Stimulated activated naive CD8-positive, alpha-beta T cell treated with anti-CD3 and anti-CD28 coated beads, Interleukin-15, amount 100 ng/mL, for 72 hours (primary cell): ENCODE measurements around the gene DDAH1.

Experiments
- ATAC-seq: fragments of 150-1000 bp; cut with Tn5 transposase; 2 replicates; pipeline ENCODE4 v1.10.0; 2021; ENCODE audit warnings: mild to moderate bottlenecking, moderate library complexity
- DNase-seq, 2 donors: peaks; one replicate each; pipeline ENCODE4 v3.0.0; 2021 to 2022
- H3K27ac Mint-ChIP-seq, 2 donors: one replicate each; pipeline ENCODE4 v1.8.0; 2022; ENCODE audit warnings: mild to moderate bottlenecking in 2 of 2, mixed read lengths in 2 of 2, moderate library complexity in 2 of 2
- H3K27me3 Mint-ChIP-seq: one replicate; pipeline ENCODE4 v1.8.0; 2022; ENCODE audit warnings: mixed read lengths
- H3K4me1 Mint-ChIP-seq: one replicate; pipeline ENCODE4 v1.8.0; 2022; ENCODE audit warnings: mild to moderate bottlenecking, mixed read lengths
- H3K4me3 Mint-ChIP-seq, 2 donors: one replicate each; pipeline ENCODE4 v1.8.0; 2022; ENCODE audit warnings: mild to moderate bottlenecking in 2 of 2, mixed read lengths in 2 of 2, moderate library complexity in 1 of 2
- H3K9me3 Mint-ChIP-seq, 2 donors: one replicate each; pipeline ENCODE4 v1.8.0; 2022; ENCODE audit warnings: mixed read lengths in 2 of 2

DDAH1 gene

GRCh38 chr1:85368073-85368770 lies 96.7 kb downstream of the DDAH1 start:
- Mint-ChIP-seq H3K27me3 (peaks cover 2% of the 10 kb centered on the region), H3K4me3 (no peak overlapping the region), H3K27ac (no peak overlapping the region), H3K9me3 (no peaks in the 10 kb centered on the region), H3K4me1 (no peaks in the 10 kb centered on the region)
- ATAC-seq = no peak
- DNase-seq = no peak

DNA sequence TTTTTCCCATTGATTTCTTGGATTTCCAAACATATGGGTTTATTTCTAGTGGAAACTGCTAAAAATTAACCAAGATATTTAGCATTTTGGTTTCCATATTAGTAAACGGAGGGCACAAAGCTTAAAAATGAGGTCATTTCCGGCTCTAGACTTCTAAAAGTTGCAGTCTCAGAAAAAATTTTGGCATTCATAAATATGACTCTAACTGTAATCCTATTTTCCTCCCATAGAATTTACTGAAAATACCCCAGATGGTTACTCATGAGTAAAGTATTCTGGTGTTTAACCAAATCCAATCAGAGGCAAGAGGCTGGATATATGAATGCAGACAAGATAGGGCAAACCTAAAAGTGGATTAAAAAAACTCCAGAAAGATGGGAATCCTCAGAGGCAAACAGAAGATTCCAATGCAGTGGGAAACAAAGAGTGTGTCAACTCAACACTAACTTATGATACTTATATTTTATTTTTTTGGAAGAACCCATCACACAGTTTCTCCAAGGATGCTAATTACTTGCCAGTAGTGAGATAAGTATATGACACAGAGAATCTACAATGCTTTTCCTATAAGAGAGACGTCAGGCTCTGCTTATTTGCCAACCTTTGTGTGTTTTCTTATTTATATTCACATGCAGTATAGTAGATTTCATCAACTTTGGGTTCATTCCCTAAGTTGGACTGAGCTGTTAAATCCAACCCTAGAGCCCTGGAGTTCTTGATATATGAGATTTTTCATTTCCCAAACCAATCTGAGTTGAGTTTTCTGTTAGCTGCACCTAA lies 98.4 kb downstream of the DDAH1 start:
- DNase-seq (no peak), ATAC-seq (no peak)
- no peak overlapping the region for H3K27ac Mint-ChIP-seq
- H3K27me3 Mint-ChIP-seq = no peaks in the 10 kb centered on the region
- no peaks in the 10 kb centered on the region for H3K4me1 Mint-ChIP-seq
- no peak overlapping the region for H3K4me3 Mint-ChIP-seq
- no peaks in the 10 kb centered on the region for H3K9me3 Mint-ChIP-seq

DNA sequence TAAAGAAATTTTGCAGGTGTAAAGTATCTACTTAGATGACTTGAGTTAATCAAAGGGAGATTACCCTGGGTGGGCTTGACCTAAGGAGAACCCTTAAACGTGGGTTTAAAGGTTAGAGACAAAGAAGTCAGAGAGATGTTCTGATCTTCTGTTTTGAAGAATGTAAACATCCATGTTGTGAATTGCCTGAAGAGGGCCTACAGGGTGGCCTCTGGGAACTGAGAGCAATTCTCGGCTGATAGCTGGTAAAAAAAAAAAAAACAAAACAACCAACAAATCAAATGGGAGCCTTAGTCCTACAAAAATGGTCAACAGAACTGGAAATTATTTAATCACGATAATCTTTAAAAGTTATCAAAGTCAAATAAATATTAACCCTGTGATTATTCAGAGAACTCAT lies 99.1 kb downstream of the DDAH1 start:
- Mint-ChIP-seq H3K9me3 (no peaks in the 10 kb centered on the region), H3K4me1 (no peaks in the 10 kb centered on the region), H3K4me3 (no peak overlapping the region), H3K27me3 (no peaks in the 10 kb centered on the region), H3K27ac (no peak overlapping the region)
- ATAC-seq = no peak
- no peak for DNase-seq

DNA sequence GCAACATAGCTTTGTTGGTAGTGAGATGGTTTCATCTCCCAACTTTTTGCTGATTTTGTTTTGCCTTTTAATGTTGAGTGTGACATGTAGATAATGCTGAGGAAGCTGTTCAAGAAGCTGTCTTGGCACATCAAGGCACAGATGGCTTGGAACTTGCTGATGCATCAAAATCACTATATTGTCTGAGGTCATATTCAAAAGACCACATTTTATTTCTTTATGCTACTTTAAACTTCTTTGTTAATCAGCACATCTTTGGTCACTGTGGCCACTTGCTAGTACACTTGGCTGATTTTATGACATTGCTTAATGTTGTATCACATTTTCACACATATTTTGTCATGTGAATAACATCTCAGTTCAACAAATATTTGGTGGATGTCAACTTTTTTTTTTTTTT lies 101.4 kb downstream of the DDAH1 start:
- H3K9me3 Mint-ChIP-seq = no peaks in the 10 kb centered on the region
- H3K27ac Mint-ChIP-seq = no peak overlapping the region
- ATAC-seq (no peak), DNase-seq (no peak)
- H3K4me3 Mint-ChIP-seq = no peak overlapping the region
- no peaks in the 10 kb centered on the region for H3K4me1 Mint-ChIP-seq
- H3K27me3 Mint-ChIP-seq = no peaks in the 10 kb centered on the region

- DNase-seq = no peak
- no peaks in the 10 kb centered on the region for H3K27me3 Mint-ChIP-seq
- H3K4me1 Mint-ChIP-seq = no peaks in the 10 kb centered on the region
- no peaks in the 10 kb centered on the region for H3K9me3 Mint-ChIP-seq
- no peak overlapping the region for H3K4me3 Mint-ChIP-seq
- ATAC-seq = no peak
- no peak overlapping the region for H3K27ac Mint-ChIP-seq
Observed at GRCh38 chr1:85363092-85363491, 101.9 kb downstream of the DDAH1 start.

DNA sequence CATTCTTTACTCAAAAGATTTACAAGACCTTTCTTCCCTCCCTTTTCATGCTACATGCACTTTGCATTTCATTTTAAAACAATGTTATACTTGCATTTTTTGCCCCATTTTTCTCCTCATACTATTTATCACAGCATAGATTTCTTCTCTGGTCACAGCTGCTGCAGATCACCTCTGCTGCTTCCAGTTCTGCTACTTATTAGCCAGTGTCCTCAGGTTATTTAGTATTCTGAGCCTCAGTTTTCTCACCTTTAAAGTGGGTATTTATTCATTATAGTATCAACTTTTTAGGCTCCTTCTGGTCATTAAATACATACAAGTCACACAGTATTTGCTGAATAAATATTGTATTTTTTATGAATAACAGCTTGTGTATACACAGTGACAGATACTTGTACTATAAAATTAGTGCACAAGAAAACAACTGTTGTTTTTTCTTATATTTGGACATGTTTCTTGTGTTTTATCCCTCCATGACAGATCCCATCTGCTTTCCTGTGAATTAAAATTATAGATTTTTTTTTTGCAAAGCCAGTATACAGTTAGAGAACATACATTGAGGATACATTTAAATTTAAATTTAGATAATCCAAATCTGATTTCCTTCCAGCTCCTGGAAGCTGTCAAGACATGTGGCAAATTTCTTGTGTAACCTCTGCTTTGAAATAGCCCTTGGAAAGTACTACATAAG lies 103.2 kb downstream of the DDAH1 start:
- no peaks in the 10 kb centered on the region for H3K27me3 Mint-ChIP-seq
- DNase-seq (no peak), ATAC-seq (no peak)
- H3K27ac Mint-ChIP-seq = no peak overlapping the region
- no peaks in the 10 kb centered on the region for H3K9me3 Mint-ChIP-seq
- no peaks in the 10 kb centered on the region for H3K4me1 Mint-ChIP-seq
- H3K4me3 Mint-ChIP-seq = no peak overlapping the region

- Mint-ChIP-seq H3K27ac (no peak overlapping the region), H3K4me3 (no peak overlapping the region), H3K27me3 (no peaks in the 10 kb centered on the region), H3K4me1 (no peaks in the 10 kb centered on the region), H3K9me3 (no peaks in the 10 kb centered on the region)
- ATAC-seq (no peak), DNase-seq (no peak)
Observed at GRCh38 chr1:85360730-85361493, 104.0 kb downstream of the DDAH1 start.

DNA sequence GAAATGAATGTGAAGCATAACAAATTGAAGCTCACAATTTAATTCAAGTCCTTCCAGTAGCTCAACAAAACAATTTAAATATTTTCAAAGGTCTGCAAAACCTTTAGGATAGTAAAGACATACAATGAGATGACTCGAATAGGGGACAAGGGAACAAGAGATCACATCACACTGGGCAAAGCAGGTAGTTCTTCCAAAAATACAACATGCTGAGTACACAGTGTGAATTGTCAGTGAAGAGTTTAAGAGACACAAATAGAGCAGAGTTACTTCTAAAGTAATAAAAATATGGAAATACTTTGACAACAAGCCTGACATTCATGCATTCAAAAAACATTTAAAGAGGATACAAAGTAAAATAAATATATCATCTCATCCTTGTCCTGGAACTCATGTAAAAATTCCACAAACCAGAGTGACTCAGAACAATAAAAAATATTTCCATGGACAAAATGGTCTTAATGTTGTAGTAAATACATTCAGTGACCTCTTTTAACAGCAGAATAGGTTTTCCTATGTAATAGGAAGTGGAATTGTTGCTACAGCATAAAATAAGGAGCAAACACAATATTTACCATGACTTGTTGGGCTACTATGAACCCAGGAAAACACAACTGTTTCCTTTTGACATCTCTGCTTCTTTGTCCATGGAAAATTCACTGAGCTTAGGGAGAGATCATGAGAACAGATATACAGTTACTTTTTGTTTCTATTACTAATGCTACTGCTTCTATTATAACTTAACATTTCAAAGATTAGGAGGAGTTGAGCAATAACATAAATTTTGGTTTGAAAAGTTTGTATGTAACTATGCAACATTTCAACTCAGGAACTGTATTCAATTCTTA lies 104.9 kb downstream of the DDAH1 start:
- ATAC-seq = no peak
- Mint-ChIP-seq H3K4me3 (no peak overlapping the region), H3K27me3 (no peaks in the 10 kb centered on the region), H3K27ac (no peak overlapping the region), H3K4me1 (no peaks in the 10 kb centered on the region), H3K9me3 (no peaks in the 10 kb centered on the region)
- DNase-seq = no peak

- Mint-ChIP-seq H3K4me3 (no peak overlapping the region), H3K27ac (no peak overlapping the region), H3K9me3 (no peaks in the 10 kb centered on the region), H3K4me1 (no peaks in the 10 kb centered on the region), H3K27me3 (no peaks in the 10 kb centered on the region)
- ATAC-seq (no peak), DNase-seq (no peak)
Observed at GRCh38 chr1:85358702-85359438, 106.1 kb downstream of the DDAH1 start.

DNA sequence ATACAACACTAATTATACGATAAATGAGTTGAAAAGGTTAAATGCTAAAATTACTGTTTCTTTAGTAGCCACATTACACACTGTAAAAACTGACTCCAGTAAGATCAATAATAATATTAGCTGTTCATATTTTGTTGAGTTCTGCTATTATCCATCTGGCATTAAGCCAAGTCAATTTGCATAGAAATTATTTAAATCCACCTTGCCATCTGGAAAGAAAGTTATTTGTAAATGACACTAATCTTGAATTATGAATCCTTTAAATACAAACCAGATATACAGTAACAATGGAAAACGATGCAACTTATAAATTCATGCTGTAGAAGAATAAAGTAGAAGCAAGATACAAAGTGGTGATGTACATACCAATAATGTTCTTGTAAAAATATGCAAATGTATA lies 107.1 kb downstream of the DDAH1 start:
- Mint-ChIP-seq H3K4me3 (no peak overlapping the region), H3K4me1 (no peaks in the 10 kb centered on the region), H3K27me3 (no peaks in the 10 kb centered on the region), H3K9me3 (no peaks in the 10 kb centered on the region), H3K27ac (no peak overlapping the region)
- ATAC-seq = no peak
- no peak for DNase-seq

GRCh38 chr1:85356130-85356529 lies 108.8 kb downstream of the DDAH1 start:
- DNase-seq (no peak), ATAC-seq (no peak)
- no peaks in the 10 kb centered on the region for H3K27me3 Mint-ChIP-seq
- H3K9me3 Mint-ChIP-seq = no peaks in the 10 kb centered on the region
- no peaks in the 10 kb centered on the region for H3K4me1 Mint-ChIP-seq
- no peak overlapping the region for H3K4me3 Mint-ChIP-seq
- H3K27ac Mint-ChIP-seq = no peak overlapping the region

- Mint-ChIP-seq H3K4me3 (no peak overlapping the region), H3K4me1 (no peaks in the 10 kb centered on the region), H3K9me3 (no peaks in the 10 kb centered on the region), H3K27ac (no peak overlapping the region), H3K27me3 (no peaks in the 10 kb centered on the region)
- DNase-seq (no peak), ATAC-seq (no peak)
Observed at GRCh38 chr1:85352055-85352454, 112.9 kb downstream of the DDAH1 start.

- no peaks in the 10 kb centered on the region for H3K4me1 Mint-ChIP-seq
- H3K27ac Mint-ChIP-seq = no peak overlapping the region
- DNase-seq = no peak
- no peak overlapping the region for H3K4me3 Mint-ChIP-seq
- no peaks in the 10 kb centered on the region for H3K9me3 Mint-ChIP-seq
- ATAC-seq = no peak
- no peaks in the 10 kb centered on the region for H3K27me3 Mint-ChIP-seq
Observed at GRCh38 chr1:85351202-85351828, 113.6 kb downstream of the DDAH1 start.

DNA sequence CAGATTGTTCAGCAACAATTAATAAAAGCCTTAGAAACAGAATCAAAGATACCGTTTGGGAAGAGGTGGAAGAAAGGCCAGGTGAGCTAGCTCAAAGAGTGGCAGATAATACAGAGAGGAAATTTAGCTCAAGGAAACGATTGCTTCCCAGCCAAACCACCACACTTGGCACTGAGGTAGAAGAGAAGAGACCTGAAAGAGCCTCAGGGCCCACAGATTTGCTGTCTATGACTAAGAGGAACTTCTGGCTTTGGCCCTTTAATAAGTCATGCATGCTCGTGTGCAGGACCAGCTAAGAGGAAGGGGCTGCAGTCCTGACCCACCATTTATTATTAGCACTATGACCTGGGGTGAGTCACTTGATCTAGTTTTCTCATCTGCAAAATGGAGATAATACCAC lies 115.7 kb downstream of the DDAH1 start:
- DNase-seq (no peak), ATAC-seq (no peak)
- no peaks in the 10 kb centered on the region for H3K4me1 Mint-ChIP-seq
- no peaks in the 10 kb centered on the region for H3K9me3 Mint-ChIP-seq
- no peaks in the 10 kb centered on the region for H3K27me3 Mint-ChIP-seq
- no peak overlapping the region for H3K4me3 Mint-ChIP-seq
- H3K27ac Mint-ChIP-seq = no peak overlapping the region
